ENCODE results near the gene SEMA5A. TPM values are rescaled to one million over a fixed set of nuclear protein-coding genes. Genes with fewer than 3 reads are reported as not detected.
A peak's percentile ranks its signal among the peaks of the same experiment; 100 is the strongest.

The SEMA5A gene
- total RNA-seq, 1 donor from 2014 or later, result 189 TPM

- H3K36me3 Mint-ChIP-seq (ENCODE audit: unreplicated experiment), result peaks cover 43% of the 10 kb centered on the region
- H3K4me3 Mint-ChIP-seq (ENCODE audit: unreplicated experiment), result no peak overlapping the region
- H3K27me3 Mint-ChIP-seq (ENCODE audit: unreplicated experiment), result no peaks in the 10 kb centered on the region
- no peak overlapping the region for H3K27ac Mint-ChIP-seq (ENCODE audit: unreplicated experiment)
- H3K9me3 Mint-ChIP-seq (ENCODE audit: unreplicated experiment), result no peaks in the 10 kb centered on the region
- no peak for DNase-seq (ENCODE audit: extremely low spot score, unreplicated experiment)
- H3K4me1 Mint-ChIP-seq (ENCODE audit: unreplicated experiment), result peaks cover 18% of the 10 kb centered on the region
- no peak for TF ChIP-seq CTCF (IDR thresholded peaks at IDR 0.05)
These were observed 4.1 kb upstream of the SEMA5A start for GRCh38 chr5:9549941-9550340.

- DNase-seq (ENCODE audit: extremely low spot score, unreplicated experiment), result peak; percentile 89
- Mint-ChIP-seq H3K4me1 (ENCODE audit: unreplicated experiment) (peaks cover 31% of the 10 kb centered on the region), H3K36me3 (ENCODE audit: unreplicated experiment) (peaks cover 34% of the 10 kb centered on the region), H3K27ac (ENCODE audit: unreplicated experiment) (peak overlapping the region; percentile 94), H3K27me3 (ENCODE audit: unreplicated experiment) (no peaks in the 10 kb centered on the region), H3K4me3 (ENCODE audit: unreplicated experiment) (peak overlapping the region; percentile 89), H3K9me3 (ENCODE audit: unreplicated experiment) (no peaks in the 10 kb centered on the region)
- no peak for TF ChIP-seq CTCF (IDR thresholded peaks at IDR 0.05)
These were observed 1.5 kb upstream of the SEMA5A start for GRCh38 chr5:9547122-9547947.

GRCh38 chr5:9545136-9545991 lies 511 bp downstream of the SEMA5A start:
- no peak for TF ChIP-seq CTCF (IDR thresholded peaks at IDR 0.05)
- Mint-ChIP-seq H3K4me3 (ENCODE audit: unreplicated experiment) (peak overlapping the region; percentile 95), H3K27ac (ENCODE audit: unreplicated experiment) (no peak overlapping the region), H3K36me3 (ENCODE audit: unreplicated experiment) (peaks cover 21% of the 10 kb centered on the region), H3K4me1 (ENCODE audit: unreplicated experiment) (peaks cover 51% of the 10 kb centered on the region), H3K27me3 (ENCODE audit: unreplicated experiment) (no peaks in the 10 kb centered on the region), H3K9me3 (ENCODE audit: unreplicated experiment) (no peaks in the 10 kb centered on the region)
- no peak for DNase-seq (ENCODE audit: extremely low spot score, unreplicated experiment)

GRCh38 chr5:9544502-9545135 lies 1.3 kb downstream of the SEMA5A start:
- Mint-ChIP-seq H3K27ac (ENCODE audit: unreplicated experiment) (peak overlapping the region; percentile 95), H3K4me3 (ENCODE audit: unreplicated experiment) (peak overlapping the region; percentile 95), H3K27me3 (ENCODE audit: unreplicated experiment) (no peaks in the 10 kb centered on the region), H3K4me1 (ENCODE audit: unreplicated experiment) (peaks cover 57% of the 10 kb centered on the region), H3K36me3 (ENCODE audit: unreplicated experiment) (peaks cover 14% of the 10 kb centered on the region), H3K9me3 (ENCODE audit: unreplicated experiment) (no peaks in the 10 kb centered on the region)
- peak; percentile 96 for DNase-seq (ENCODE audit: extremely low spot score, unreplicated experiment)
- TF ChIP-seq CTCF (IDR thresholded peaks at IDR 0.05), result peak; percentile 92
